Measurements from ENCODE around the gene TET1. TPM values are rescaled to one million over a fixed set of nuclear protein-coding genes. Genes with fewer than 3 reads are reported as not detected.
"Not testable (repeated sequence)": the region's sequence is repeated elsewhere in the genome, so short reads cannot be mapped to it uniquely, and the experiment has no call there.

TET1 gene
- polyA plus RNA-seq, 3 donors: 9.3 to 11.7 (median 9.6) TPM

GRCh38 chr10:68696018-68696417, 135.9 kb downstream of the TET1 start:
- no peak for DNase-seq (ENCODE audit: low read depth in 3 of 3, low spot score in 2 of 3)

GRCh38 chr10:68697106-68697505, 137.0 kb downstream of the TET1 start:
- DNase-seq (ENCODE audit: low read depth in 3 of 3, low spot score in 2 of 3): no peak

GRCh38 chr10:68700197-68700596, 140.1 kb downstream of the TET1 start:
- no peak for DNase-seq (ENCODE audit: low read depth in 3 of 3, low spot score in 2 of 3)

- DNase-seq (ENCODE audit: low read depth in 3 of 3, low spot score in 2 of 3): no peak
These were observed 145.4 kb downstream of the TET1 start for GRCh38 chr10:68705548-68705947.

- not testable (repeated sequence) for DNase-seq (ENCODE audit: low read depth in 3 of 3, low spot score in 2 of 3)
These were observed 148.8 kb downstream of the TET1 start for GRCh38 chr10:68708987-68709386.

GRCh38 chr10:68713065-68713464, 152.9 kb downstream of the TET1 start:
- not testable (repeated sequence) for DNase-seq (ENCODE audit: low read depth in 3 of 3, low spot score in 2 of 3)

DNA sequence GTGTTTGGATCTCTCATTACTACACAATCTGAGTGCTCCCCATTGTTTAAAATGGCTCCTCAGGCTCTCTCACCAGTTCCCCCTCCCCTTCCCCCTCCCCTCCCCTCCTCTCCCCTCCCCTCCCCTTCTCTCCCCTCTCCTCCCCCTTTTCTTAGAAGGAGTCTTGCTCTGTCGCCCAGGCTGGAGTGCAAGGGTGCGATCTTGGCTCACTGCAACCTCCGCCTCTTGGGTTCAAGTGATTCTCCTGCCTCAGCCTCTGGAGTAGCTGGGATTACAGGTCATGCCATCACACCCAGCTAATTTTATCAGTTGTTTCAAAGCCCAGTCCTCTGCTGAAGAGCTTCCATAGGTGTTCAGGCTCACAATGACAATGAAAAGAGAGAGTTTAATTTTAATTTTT, 157.3 kb downstream of the TET1 start:
- no peak for DNase-seq (ENCODE audit: low read depth in 3 of 3, low spot score in 2 of 3)

GRCh38 chr10:68720793-68721672, 160.9 kb downstream of the TET1 start, which contains the start of gene CCAR1:
Gene CCAR1, plus strand, starts transcription at chr10:68721239. Its CDS starts 1,266 bp downstream, at chr10:68722505.
- DNase-seq (ENCODE audit: low read depth in 3 of 3, low spot score in 2 of 3): peak; percentile 95 to 98 (median 97)

DNA sequence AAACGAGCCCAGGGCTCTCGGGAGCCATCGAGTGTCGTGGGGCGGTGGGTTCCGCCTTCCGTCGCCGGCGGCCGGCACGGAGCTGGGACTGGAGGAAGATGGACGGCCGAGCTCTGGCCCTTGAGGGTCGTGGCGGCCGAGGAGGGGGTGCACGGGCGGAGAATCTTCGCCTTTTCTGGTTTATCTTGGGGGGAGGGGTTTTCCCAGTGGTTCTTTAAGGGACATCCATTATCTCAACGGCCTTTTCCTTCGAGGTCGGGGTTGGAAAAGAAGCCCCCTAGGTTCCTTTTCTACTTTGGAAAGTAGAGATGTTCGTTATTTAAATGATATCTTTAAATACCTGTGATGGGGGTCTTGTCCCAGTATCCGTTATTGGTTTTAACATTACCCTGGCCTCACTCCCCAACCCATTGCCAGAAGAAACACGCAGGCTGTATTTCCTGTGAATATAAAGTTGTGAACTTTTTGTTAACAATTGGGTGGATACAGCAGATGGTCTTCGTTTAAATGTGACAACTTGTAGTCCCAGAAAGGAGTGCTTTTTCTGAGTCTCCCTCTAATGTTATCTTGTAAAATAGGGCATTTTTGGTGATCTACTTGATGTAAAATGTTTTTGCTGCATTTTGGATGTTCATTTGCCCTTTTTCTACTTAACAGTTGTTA, 161.7 kb downstream of the TET1 start:
- DNase-seq (ENCODE audit: low read depth in 3 of 3, low spot score in 2 of 3): peak; percentile 13 to 23 (median 17)

GRCh38 chr10:68725016-68725415, 164.9 kb downstream of the TET1 start:
- DNase-seq (ENCODE audit: low read depth in 3 of 3, low spot score in 2 of 3): no peak

DNA sequence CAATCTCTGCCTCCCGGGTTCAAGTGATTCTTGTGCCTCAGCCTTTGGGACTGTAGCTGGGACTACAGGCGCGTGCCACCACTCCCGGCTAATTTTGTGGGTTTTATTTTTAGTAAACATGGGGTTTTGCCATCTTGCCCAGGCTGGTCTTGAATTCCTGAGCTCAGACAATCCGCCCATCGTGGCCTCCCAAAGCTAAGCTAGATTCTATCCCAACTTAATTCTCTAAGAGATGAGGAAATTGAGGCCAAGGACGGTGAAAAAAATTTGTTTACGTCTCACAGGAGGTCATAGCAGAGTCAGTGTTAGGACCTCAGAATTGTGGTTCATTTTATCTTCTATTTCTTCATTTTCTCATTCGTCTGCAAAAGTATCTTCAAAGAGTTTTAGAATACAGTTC, 167.0 kb downstream of the TET1 start:
- DNase-seq (ENCODE audit: low read depth in 3 of 3, low spot score in 2 of 3): no peak

- no peak for DNase-seq (ENCODE audit: low read depth in 3 of 3, low spot score in 2 of 3)
These were observed 172.5 kb downstream of the TET1 start for GRCh38 chr10:68732651-68733050.

DNA sequence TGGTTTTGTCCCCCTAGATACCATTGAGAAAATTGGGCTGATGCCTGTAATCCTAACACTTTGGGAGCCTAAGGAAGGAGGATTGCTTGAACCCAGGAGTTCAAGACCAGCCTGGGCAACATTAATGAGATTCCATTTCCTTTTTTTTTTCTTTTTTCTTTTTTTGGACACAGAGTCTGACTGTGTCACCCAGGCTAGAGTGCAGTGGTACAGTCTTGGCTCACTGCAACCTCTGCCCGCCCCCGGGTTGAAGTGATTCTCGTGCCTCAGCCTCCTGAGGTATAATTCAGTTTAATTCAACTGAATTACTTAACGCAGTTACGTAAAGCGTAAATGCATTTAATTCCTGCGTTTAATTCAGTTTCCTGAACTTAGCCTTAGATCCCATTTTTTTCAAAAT, 174.2 kb downstream of the TET1 start:
- DNase-seq (ENCODE audit: low read depth in 3 of 3, low spot score in 2 of 3): no peak

DNA sequence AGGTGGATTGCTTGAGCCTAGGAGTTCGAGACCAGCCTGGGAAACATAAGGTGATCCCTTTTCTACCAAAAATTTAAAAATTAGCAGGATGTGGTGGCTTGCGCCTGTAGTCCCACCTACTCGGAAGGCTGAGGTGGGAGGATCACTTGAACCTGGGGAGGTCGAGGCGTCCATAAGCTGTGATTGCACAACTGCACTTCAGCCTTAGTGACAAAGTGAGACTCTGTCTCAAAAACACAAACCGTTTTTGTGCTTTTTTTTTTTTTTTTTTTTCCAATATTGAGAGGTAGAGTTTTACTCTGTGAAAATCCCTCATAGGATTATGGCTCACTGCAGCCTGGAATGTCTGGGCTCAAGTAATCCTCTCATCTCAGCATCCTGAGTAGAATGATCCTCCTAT, 175.0 kb downstream of the TET1 start:
- no peak for DNase-seq (ENCODE audit: low read depth in 3 of 3, low spot score in 2 of 3)

GRCh38 chr10:68735739-68736138, 175.6 kb downstream of the TET1 start:
- not testable (repeated sequence) for DNase-seq (ENCODE audit: low read depth in 3 of 3, low spot score in 2 of 3)

DNA sequence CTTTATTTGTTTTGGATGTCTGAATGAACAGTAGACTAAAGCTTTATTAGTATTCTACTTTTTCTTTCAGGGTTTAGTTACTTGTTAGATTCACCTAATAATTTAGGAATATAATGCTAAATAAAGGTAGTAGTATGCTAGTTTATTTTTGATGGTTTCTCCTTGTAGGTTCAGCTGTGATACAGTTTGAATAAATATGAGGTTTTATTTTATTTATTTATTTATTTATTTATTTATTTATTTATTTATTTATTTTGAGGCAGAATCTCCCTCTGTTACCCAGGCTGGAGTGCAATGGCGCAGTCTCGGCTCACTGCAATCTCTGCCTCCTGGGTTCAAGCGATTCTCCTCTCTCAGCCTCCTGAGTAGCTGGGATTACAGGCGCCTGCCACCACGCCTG, 180.5 kb downstream of the TET1 start:
- not testable (repeated sequence) for DNase-seq (ENCODE audit: low read depth in 3 of 3, low spot score in 2 of 3)

GRCh38 chr10:68742397-68742796, 182.3 kb downstream of the TET1 start:
- DNase-seq (ENCODE audit: low read depth in 3 of 3, low spot score in 2 of 3): no peak

Other genes with a start within 250 kb of the TET1 start
- gene HNRNPH3, start 228.3 kb upstream of the TET1 start, polyA plus RNA-seq (ENCODE audit: insufficient read length in 3 of 3): 100 to 1,000 TPM; 403 to 431 (median 409) TPM
- gene PBLD, start 227.4 kb upstream of the TET1 start, polyA plus RNA-seq (ENCODE audit: insufficient read length in 3 of 3): 10 to 100 TPM; 62.6 to 92.9 (median 85.1) TPM
- gene RUFY2, start 153.1 kb upstream of the TET1 start, polyA plus RNA-seq (ENCODE audit: insufficient read length in 3 of 3): 10 to 100 TPM; 20.3 to 25.2 (median 23.5) TPM
- 10 to 100 TPM in 2 of 3 donors, 1 to 10 TPM in 1; 9.7 to 13.2 (median 11.6) TPM for gene DNA2, start 88.4 kb upstream of the TET1 start, polyA plus RNA-seq (ENCODE audit: insufficient read length in 3 of 3)
- gene SLC25A16, start 32.8 kb upstream of the TET1 start, polyA plus RNA-seq (ENCODE audit: insufficient read length in 3 of 3): 10 to 100 TPM; 16.0 to 19.2 (median 17.6) TPM
- gene CCAR1, start 160.9 kb downstream of the TET1 start, polyA plus RNA-seq (ENCODE audit: insufficient read length in 3 of 3): 100 to 1,000 TPM; 178 to 197 (median 182) TPM